OCI-LY1 (cell line): ENCODE measurements around the gene ATP4A.

Experiments used
- H2AFZ ChIP-seq: fragments of 200-600 bp; sonication (generic), shearing (Covaris generic); 2 replicates; pipeline ENCODE4 v1.6.0; 2014; ENCODE audit warnings: antibody characterized with exemption, mild to moderate bottlenecking, low read length
- H3F3A ChIP-seq: fragments of 200-600 bp; sonication (generic), shearing (Covaris generic); 2 replicates; pipeline ENCODE4 v1.6.0; 2014; ENCODE audit warnings: mild to moderate bottlenecking, antibody characterized with exemption, low read length, moderate library complexity; ENCODE audit not compliant: insufficient read depth
- H3K27ac ChIP-seq: fragments of 200-600 bp; sonication (generic); 2 replicates; pipeline ENCODE4 v1.5.1; 2014; ENCODE audit warnings: low read length, mixed run types, mild to moderate bottlenecking, low read depth; ENCODE audit not compliant: poor library complexity, severe bottlenecking
- H3K27me3 ChIP-seq: fragments of 200-600 bp; sonication (generic); 2 replicates; pipeline ENCODE4 v1.6.0; 2014; ENCODE audit warnings: antibody characterized with exemption, mild to moderate bottlenecking, low read length, moderate library complexity; ENCODE audit not compliant: insufficient read depth
- H3K36me3 ChIP-seq: fragments of 200-600 bp; sonication (generic); 2 replicates; pipeline ENCODE4 v1.6.1; 2014; ENCODE audit warnings: mild to moderate bottlenecking, antibody characterized with exemption, low read length, moderate library complexity, mixed read lengths; ENCODE audit not compliant: insufficient read depth
- H3K4me1 ChIP-seq: fragments of 200-600 bp; sonication (generic); 2 replicates; pipeline ENCODE4 v1.5.1; 2014; ENCODE audit warnings: mild to moderate bottlenecking, low read length, moderate library complexity; ENCODE audit not compliant: insufficient read depth, severe bottlenecking
- H3K4me2 ChIP-seq: fragments of 200-600 bp; sonication (generic), shearing (Covaris generic); 2 replicates; pipeline ENCODE4 v1.6.1; 2014; ENCODE audit warnings: low read length
- H3K4me3 ChIP-seq: fragments of 200-600 bp; sonication (generic); 2 replicates; pipeline ENCODE4 v1.5.1; 2014; ENCODE audit warnings: low read length, low read depth, mild to moderate bottlenecking, mixed read lengths; ENCODE audit not compliant: poor library complexity, severe bottlenecking
- H3K79me2 ChIP-seq: fragments of 200-600 bp; shearing (Covaris generic); 2 replicates; pipeline ENCODE4 v1.6.1; 2016; ENCODE audit warnings: mixed run types, low read length, mixed read lengths; ENCODE audit not compliant: insufficient read depth
- H3K9ac ChIP-seq: fragments of 200-600 bp; sonication (generic), shearing (Covaris generic); 2 replicates; pipeline ENCODE4 v1.6.1; 2014; ENCODE audit warnings: mild to moderate bottlenecking, low read length, mixed read lengths
- H3K9me2 ChIP-seq: fragments of 200-600 bp; sonication (generic), shearing (Covaris generic); 2 replicates; pipeline ENCODE4 v1.6.1; 2014; ENCODE audit warnings: low read depth, mild to moderate bottlenecking, low read length, mixed read lengths
- H3K9me3 ChIP-seq: fragments of 200-600 bp; shearing (Covaris generic); 2 replicates; pipeline ENCODE4 v1.6.1; 2014; ENCODE audit warnings: low read length, mixed read lengths
- H4K20me1 ChIP-seq: fragments of 200-600 bp; sonication (generic), shearing (Covaris generic); 2 replicates; pipeline ENCODE4 v1.6.0; 2016; ENCODE audit warnings: mild to moderate bottlenecking, low read length; ENCODE audit not compliant: insufficient read depth
- CTCF ChIP-seq: fragments of 200-600 bp; sonication (generic), shearing (Covaris generic); IDR thresholded peaks from 2 replicates; pipeline ENCODE4 v1.5.1; 2017; ENCODE audit warnings: mild to moderate bottlenecking, antibody characterized with exemption, low read length, moderate library complexity, mixed read lengths
- EZH2 ChIP-seq: fragments of 200-600 bp; sonication (generic), shearing (Covaris generic); IDR thresholded peaks from 2 replicates; pipeline ENCODE4 v1.8.0; 2017; ENCODE audit warnings: borderline replicate concordance, mixed run types, mild to moderate bottlenecking, antibody characterized with exemption, low read length, moderate library complexity, mixed read lengths

ATP4A gene

GRCh38 chr19:35528218-35529038, 35.0 kb downstream of the ATP4A start, which contains the start of gene SBSN:
Gene SBSN (minus strand): TSS chr19:35528311. CDS start chr19:35528281, 30 bp downstream.
- Histone ChIP-seq H3K36me3 (no peaks in the 10 kb centered on the region), H3K27me3 (0 out of 2 replicates have a peak, but pooled peaks cover 5% of the 10 kb centered on the region), H3K9me3 (no peaks in the 10 kb centered on the region), H3K9ac (no peak within 1 kb of the TSS), H3K4me3 (no peak within 1 kb of the TSS), H3K79me2 (no peaks in the 10 kb centered on the region), H3K9me2 (no peaks in the 10 kb centered on the region), H3K27ac (no peak within 1 kb of the TSS), H4K20me1 (no peaks in the 10 kb centered on the region), H3K4me1 (no peaks in the 10 kb centered on the region), H2AFZ (no peak within 1 kb of the TSS), H3K4me2 (no peak within 1 kb of the TSS), H3F3A (no peaks in the 10 kb centered on the region)
- TF ChIP-seq CTCF: no peak
- TF ChIP-seq EZH2: no peak

DNA sequence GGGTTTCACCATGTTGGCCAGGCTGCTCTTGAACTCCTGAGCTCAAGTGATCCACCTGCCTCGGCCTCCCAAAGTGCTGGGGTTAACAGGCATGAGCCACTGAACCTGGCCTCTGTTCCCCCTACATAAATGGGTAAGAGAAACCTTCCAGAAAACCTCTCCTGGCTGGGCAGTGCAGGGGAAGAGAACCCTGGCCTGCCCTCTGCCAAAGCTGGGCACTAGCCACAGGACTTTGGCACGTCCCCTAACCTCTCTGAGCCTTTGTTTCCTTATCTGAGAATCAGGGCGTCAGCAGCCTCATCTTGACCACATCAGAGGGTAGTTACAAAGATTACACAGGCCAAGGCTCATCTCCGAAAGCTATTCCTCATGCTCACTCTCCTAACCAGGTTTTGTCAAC, 37.6 kb downstream of the ATP4A start:
- no peaks in the 10 kb centered on the region for H3K79me2 ChIP-seq
- no peak overlapping the region for H3K9ac ChIP-seq
- H3F3A ChIP-seq: no peaks in the 10 kb centered on the region
- no peaks in the 10 kb centered on the region for H3K9me3 ChIP-seq
- H2AFZ ChIP-seq: no peak overlapping the region
- H3K4me3 ChIP-seq: no peak overlapping the region
- no peak overlapping the region for H3K4me2 ChIP-seq
- H3K9me2 ChIP-seq: no peaks in the 10 kb centered on the region
- no peaks in the 10 kb centered on the region for H3K36me3 ChIP-seq
- TF ChIP-seq EZH2 (no peak), CTCF (no peak)
- no peak overlapping the region for H3K27ac ChIP-seq
- no peaks in the 10 kb centered on the region for H3K4me1 ChIP-seq
- H3K27me3 ChIP-seq: 0 out of 2 replicates have a peak, but pooled peaks cover 5% of the 10 kb centered on the region
- H4K20me1 ChIP-seq: no peaks in the 10 kb centered on the region

- no peak overlapping the region for H2AFZ ChIP-seq
- H3K9ac ChIP-seq: no peak overlapping the region
- H3K27ac ChIP-seq: no peak overlapping the region
- H3K36me3 ChIP-seq: no peaks in the 10 kb centered on the region
- H3K27me3 ChIP-seq: 0 out of 2 replicates have a peak, but pooled peaks cover 5% of the 10 kb centered on the region
- H3K4me2 ChIP-seq: no peak overlapping the region
- H3F3A ChIP-seq: no peaks in the 10 kb centered on the region
- H4K20me1 ChIP-seq: no peaks in the 10 kb centered on the region
- H3K4me1 ChIP-seq: no peaks in the 10 kb centered on the region
- no peaks in the 10 kb centered on the region for H3K9me2 ChIP-seq
- TF ChIP-seq EZH2 (no peak), CTCF (no peak)
- H3K4me3 ChIP-seq: no peak overlapping the region
- no peaks in the 10 kb centered on the region for H3K9me3 ChIP-seq
- H3K79me2 ChIP-seq: no peaks in the 10 kb centered on the region
Measured at GRCh38 chr19:35524181-35524837, 39.1 kb downstream of the ATP4A start.
